ENCODE data around the gene CA4. TPM values are rescaled to one million over a fixed set of nuclear protein-coding genes. Genes with fewer than 3 reads are reported as not detected.

CA4 gene
- total RNA-seq, 1 experiment from 2014 or later: 1.7 TPM

GRCh38 chr17:60151355-60151754 lies 1.6 kb downstream of the CA4 start:
- no peak overlapping the region for H2BK20ac ChIP-seq (ENCODE audit: low read depth, low read length, poor library complexity, severe bottlenecking)
- H2BK12ac ChIP-seq (ENCODE audit: insufficient read length, low read depth, low read length): no peak overlapping the region
- Mint-ChIP-seq H3K4me1 (peaks cover 34 to 56% of the 10 kb centered on the region in 2 experiments), H3K9me3 (no peaks in the 10 kb centered on the region; a peak in 1 of 5 replicates), H3K4me3 (peak overlapping the region in 1 of 2 experiments; percentile 84; a peak in 2 of 5 replicates), H3K27ac (no peak overlapping the region), H3K27me3 (ENCODE audit: low read depth) (peaks cover 73% of the 10 kb centered on the region), H3K36me3 (ENCODE audit: insufficient read depth in 1 of 3, low read depth in 3 of 3) (no peaks in the 10 kb centered on the region)
- no peak overlapping the region for H2BK15ac ChIP-seq (ENCODE audit: low read depth, low read length)
- H2AK5ac ChIP-seq (ENCODE audit: insufficient read length, low read length): no peak overlapping the region
- no peak overlapping the region for H4K5ac ChIP-seq (ENCODE audit: insufficient read length, low read depth, low read length)
- H3K18ac ChIP-seq (ENCODE audit: insufficient read length, low read depth, low read length): no peak overlapping the region
- no peak overlapping the region for H3K14ac ChIP-seq (ENCODE audit: insufficient read depth, low read length)
- no peak overlapping the region for H4K91ac ChIP-seq (ENCODE audit: insufficient read length, low read depth, low read length)
- H2BK5ac ChIP-seq (ENCODE audit: insufficient read length, low read length): no peak overlapping the region
- H3K4me1 ChIP-seq (ENCODE audit: insufficient read depth, low read length): peaks cover 21% of the 10 kb centered on the region
- no peak overlapping the region for H2AFZ ChIP-seq (ENCODE audit: low read length)
- no peaks in the 10 kb centered on the region for H4K20me1 ChIP-seq (ENCODE audit: control insufficient read depth, insufficient read depth, insufficient read length)
- no peak for DNase-seq
- H3K4ac ChIP-seq (ENCODE audit: low read depth, low read length): no peak overlapping the region
- H3K4me2 ChIP-seq (ENCODE audit: insufficient read depth, insufficient read length, low read length): peak overlapping the region; percentile 53
- H3K56ac ChIP-seq (ENCODE audit: insufficient read length, low read depth, low read length): no peak overlapping the region
- H3T11ph ChIP-seq (ENCODE audit: low read length): no peak overlapping the region
- H3K79me1 ChIP-seq (ENCODE audit: insufficient read depth, low read depth, low read length, poor library complexity, severe bottlenecking): no peaks in the 10 kb centered on the region
- H2BK120ac ChIP-seq (ENCODE audit: low read depth, low read length, poor library complexity, severe bottlenecking): no peak overlapping the region
- peaks cover 14% of the 10 kb centered on the region for H3K27me3 ChIP-seq (ENCODE audit: insufficient read depth, low read length)
- no CpG with 5 or more reads among the region's 5 CpGs for WGBS (ENCODE audit: extremely low coverage, insufficient read length, low lambda C conversion rate)
- H3K27ac ChIP-seq (ENCODE audit: insufficient read length, low read depth, low read length): no peak overlapping the region
- no peak overlapping the region for H3K9ac ChIP-seq (ENCODE audit: extremely low read depth, insufficient read length, low read length)
- no peaks in the 10 kb centered on the region for H3K9me3 ChIP-seq (ENCODE audit: control insufficient read depth, low read depth, low read length)
- H3K79me2 ChIP-seq (ENCODE audit: insufficient read depth, low read length): no peaks in the 10 kb centered on the region
- H3K23ac ChIP-seq (ENCODE audit: insufficient read length, low read depth, low read length): no peak overlapping the region
- TF ChIP-seq CTCF (conservative IDR thresholded peaks at IDR 0.05): no peak
- H3K23me2 ChIP-seq (ENCODE audit: insufficient read length, low read depth, low read length, poor library complexity, severe bottlenecking): peaks cover 6% of the 10 kb centered on the region
- no peak overlapping the region for H4K8ac ChIP-seq (replicated peaks; ENCODE audit: insufficient read length, low read depth, low read length)
